Gastroesophageal sphincter (tissue), 4 donors: ENCODE results near the gene KLHL3. TPM values are rescaled to one million over a fixed set of nuclear protein-coding genes. Genes with fewer than 3 reads are reported as not detected.

ENCODE experiments used
- ATAC-seq: fragments of 150-250 bp; one replicate; pipeline ENCODE4 v1.9.1; 2016; ENCODE audit warnings: mild to moderate bottlenecking, moderate library complexity
- H3K27ac ChIP-seq, 4 donors: fragments of 200-600 bp; sonication (generic) in 3 of 4; 1 replicate in 3 of 4; 2 replicates in 1 of 4; pipeline ENCODE4 v1.5.1; 2016 to 2019
- H3K27me3 ChIP-seq: fragments of 200-600 bp; sonication (generic); one replicate; pipeline ENCODE4 v1.5.1; 2019
- H3K36me3 ChIP-seq, 2 donors: fragments of 200-600 bp; sonication (generic); one replicate each; pipeline ENCODE4 v1.5.1; 2019; ENCODE audit warnings: control low read depth in 1 of 2
- H3K4me1 ChIP-seq, 3 donors: fragments of 200-600 bp; sonication (generic); 1 replicate in 2 of 3; 2 replicates in 1 of 3; pipeline ENCODE4 v1.5.1; 2016 to 2019; ENCODE audit warnings: control low read depth in 2 of 3
- H3K4me3 ChIP-seq, 2 donors: fragments of 200-600 bp; sonication (generic); one replicate each; pipeline ENCODE4 v1.5.1; 2019; ENCODE audit warnings: mild to moderate bottlenecking in 1 of 2, moderate library complexity in 1 of 2
- H3K9me3 ChIP-seq, 3 donors: fragments of 200-600 bp; sonication (generic); one replicate each; pipeline ENCODE4 v1.5.1; 2017 to 2019; ENCODE audit warnings: control low read depth in 2 of 3
- CTCF ChIP-seq, 4 experiments: fragments of 200-600 bp in 2 of 4; fragments of 450-650 bp in 2 of 4; sonication (generic) in 1 of 4; IDR thresholded peaks; one replicate each; pipeline ENCODE4 v1.5.1; 2017 to 2019; ENCODE audit warnings: antibody characterized with exemption in 4 of 4, mild to moderate bottlenecking in 2 of 4, moderate library complexity in 2 of 4
- EP300 ChIP-seq: sonication (generic); formaldehyde crosslinking; IDR thresholded peaks from one replicate; pipeline ENCODE4 v1.6.1; 2017; ENCODE audit warnings: antibody characterized with exemption, mild to moderate bottlenecking
- POLR2A ChIP-seq, 2 donors: fragments of 450-650 bp; IDR thresholded peaks; one replicate each; pipeline ENCODE4 v1.6.1; 2017; ENCODE audit warnings: antibody characterized with exemption in 2 of 2, mild to moderate bottlenecking in 2 of 2, moderate library complexity in 1 of 2
- POLR2AphosphoS5 ChIP-seq: sonication (generic); formaldehyde crosslinking; IDR thresholded peaks from one replicate; pipeline ENCODE4 v1.6.1; 2017; ENCODE audit warnings: antibody characterized with exemption
- WGBS, 2 donors: methylation state at CpG; one replicate each; pipeline ENCODE4 v1.1.5; 2018; ENCODE audit warnings: low coverage in 1 of 2; 5-methylcytosine and 5-hydroxymethylcytosine counted together
- total RNA-seq, 4 donors: library from RNA; depleted of rRNA; stranded (reverse); fragments of >200 nt; gene quantifications; one replicate each; pipeline ENCODE4 v1.1.0, GENCODE V29; 2016

The KLHL3 gene
- total RNA-seq, 4 donors from 2014 or later: 2.3 to 6.9 (median 5.4) TPM

DNA sequence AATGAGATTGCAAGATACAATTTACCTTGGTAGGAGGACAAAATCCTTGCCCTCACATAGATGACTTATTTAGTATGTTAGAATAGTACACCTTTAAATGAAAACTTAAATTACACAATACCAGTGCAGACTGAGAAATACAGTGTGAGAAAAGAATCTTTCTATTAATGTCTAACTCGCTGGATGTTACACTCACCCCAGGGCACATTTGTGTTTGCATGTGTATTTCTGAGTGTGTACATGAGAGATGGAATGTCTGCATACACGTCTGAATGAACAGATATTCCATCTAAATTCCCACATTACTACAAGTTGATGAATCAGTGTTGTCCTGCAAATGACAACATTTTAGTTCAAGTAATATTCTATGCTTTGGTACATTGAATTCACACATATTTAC, 99.8 kb downstream of the KLHL3 start:
- 67% methylated on average over 2 of the region's 2 CpGs for WGBS, 2 donors
- Histone ChIP-seq H3K4me1 (peaks cover 0 to 1% (median 0%) of the 10 kb centered on the region in 3 donors), H3K9me3 (peaks cover 0 to 7% (median 0%) of the 10 kb centered on the region in 3 donors), H3K4me3 (no peak overlapping the region), H3K36me3 (peaks cover 0 to 22% of the 10 kb centered on the region in 2 donors), H3K27me3 (no peaks in the 10 kb centered on the region), H3K27ac (no peak overlapping the region)
- TF ChIP-seq EP300 (no peak), POLR2A (IDR thresholded peaks at IDR 0.05) (no peak)
- no peak for ATAC-seq

DNA sequence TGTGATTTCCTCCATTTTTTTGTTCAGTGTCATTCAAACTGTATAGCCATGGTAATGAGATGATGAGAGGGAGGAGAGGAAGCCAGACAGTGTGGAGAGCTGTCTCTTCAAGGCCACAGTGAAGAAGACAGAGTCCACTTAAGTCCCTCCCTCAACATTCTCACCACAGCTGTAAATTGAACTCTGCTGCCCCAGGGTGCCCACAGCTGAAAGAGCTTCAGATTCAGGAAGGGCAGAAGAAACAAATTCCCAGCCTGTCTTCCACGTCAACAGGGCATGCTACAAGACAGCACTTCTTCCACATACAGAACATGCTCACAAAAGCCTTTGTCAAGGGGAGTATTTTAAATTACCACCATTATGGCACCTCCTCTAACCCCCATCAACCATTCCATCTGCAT, 100.4 kb downstream of the KLHL3 start:
- ATAC-seq: no peak
- Histone ChIP-seq H3K9me3 (peaks cover 0 to 7% (median 0%) of the 10 kb centered on the region in 3 donors), H3K27ac (no peak overlapping the region), H3K36me3 (peaks cover 0 to 22% of the 10 kb centered on the region in 2 donors), H3K4me1 (peaks cover 0 to 7% (median 0%) of the 10 kb centered on the region in 3 donors), H3K4me3 (no peak overlapping the region), H3K27me3 (no peaks in the 10 kb centered on the region)
- WGBS, 2 donors: 86 to 100% methylated on average over 1 of the region's 1 CpG
- TF ChIP-seq CTCF (IDR thresholded peaks at IDR 0.05) (no peak), POLR2AphosphoS5 (no peak), POLR2A (IDR thresholded peaks at IDR 0.05) (no peak), EP300 (no peak)

DNA sequence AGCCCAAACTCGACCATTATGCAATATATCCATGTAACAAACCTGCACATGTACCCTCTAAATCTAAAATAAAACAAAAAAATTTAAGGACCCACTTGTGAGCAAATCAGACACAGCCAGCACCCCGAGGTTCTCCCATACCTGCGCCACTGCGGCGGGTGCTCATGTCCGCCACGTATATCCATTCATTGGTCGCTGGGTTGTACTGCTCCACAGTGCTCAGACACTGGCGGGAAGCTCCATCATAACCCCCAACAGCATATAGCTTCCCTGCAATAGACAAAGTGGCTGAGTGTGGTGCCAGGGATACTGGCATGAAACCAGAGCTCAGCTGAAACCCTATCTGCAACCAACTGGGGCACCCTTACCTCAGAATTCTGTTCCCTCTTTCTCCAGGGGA, 102.0 kb downstream of the KLHL3 start:
- H3K27ac ChIP-seq: no peak overlapping the region
- peaks cover 0 to 18% of the 10 kb centered on the region in 2 donors for H3K36me3 ChIP-seq
- no peaks in the 10 kb centered on the region for H3K27me3 ChIP-seq
- H3K4me3 ChIP-seq: no peak overlapping the region
- no peak for ATAC-seq
- H3K9me3 ChIP-seq: peaks cover 0 to 7% (median 0%) of the 10 kb centered on the region in 3 donors
- TF ChIP-seq POLR2A (IDR thresholded peaks at IDR 0.05): no peak
- TF ChIP-seq CTCF (IDR thresholded peaks at IDR 0.05): no peak
- no peak for TF ChIP-seq POLR2AphosphoS5
- no peak for TF ChIP-seq EP300
- peaks cover 0 to 18% (median 0%) of the 10 kb centered on the region in 3 donors for H3K4me1 ChIP-seq
- WGBS, 2 donors: 92 to 93% methylated on average over 3 to 9 of the region's 9 CpGs

- no peaks in the 10 kb centered on the region for H3K27me3 ChIP-seq
- H3K9me3 ChIP-seq: peaks cover 0 to 4% (median 0%) of the 10 kb centered on the region in 3 donors
- H3K4me1 ChIP-seq: peaks cover 0 to 18% (median 0%) of the 10 kb centered on the region in 3 donors
- 93 to 94% methylated on average over 3 of the region's 3 CpGs for WGBS, 2 donors
- ATAC-seq: no peak
- no peak overlapping the region for H3K4me3 ChIP-seq
- no peak overlapping the region for H3K27ac ChIP-seq
- TF ChIP-seq POLR2A (IDR thresholded peaks at IDR 0.05) (no peak), POLR2AphosphoS5 (no peak), EP300 (no peak), CTCF (IDR thresholded peaks at IDR 0.05) (no peak)
- peaks cover 0 to 13% of the 10 kb centered on the region in 2 donors for H3K36me3 ChIP-seq
These were observed 103.2 kb downstream of the KLHL3 start for GRCh38 chr5:137632716-137633115.

- TF ChIP-seq EP300 (no peak), POLR2A (IDR thresholded peaks at IDR 0.05) (no peak), CTCF (IDR thresholded peaks at IDR 0.05) (no peak), POLR2AphosphoS5 (no peak)
- no peak for ATAC-seq
- peaks cover 0 to 18% (median 0%) of the 10 kb centered on the region in 3 donors for H3K4me1 ChIP-seq
- WGBS, 2 donors: 56 to 80% methylated on average over 2 of the region's 2 CpGs
- no peaks in the 10 kb centered on the region for H3K9me3 ChIP-seq
- H3K4me3 ChIP-seq: no peak overlapping the region
- peaks cover 0 to 7% of the 10 kb centered on the region in 2 donors for H3K36me3 ChIP-seq
- H3K27me3 ChIP-seq: no peaks in the 10 kb centered on the region
- H3K27ac ChIP-seq: no peak overlapping the region
These were observed 104.4 kb downstream of the KLHL3 start for GRCh38 chr5:137631453-137631852.
